ENCODE data around the gene C10orf62.

Gene C10orf62

GRCh38 chr10:97585439-97585811 is 4.1 kb upstream of the C10orf62 start:
- DNase-seq (ENCODE audit: low spot score): no peak

- no peak for DNase-seq (ENCODE audit: low spot score)
Observed at GRCh38 chr10:97587183-97587582, 2.3 kb upstream of the C10orf62 start.

DNA sequence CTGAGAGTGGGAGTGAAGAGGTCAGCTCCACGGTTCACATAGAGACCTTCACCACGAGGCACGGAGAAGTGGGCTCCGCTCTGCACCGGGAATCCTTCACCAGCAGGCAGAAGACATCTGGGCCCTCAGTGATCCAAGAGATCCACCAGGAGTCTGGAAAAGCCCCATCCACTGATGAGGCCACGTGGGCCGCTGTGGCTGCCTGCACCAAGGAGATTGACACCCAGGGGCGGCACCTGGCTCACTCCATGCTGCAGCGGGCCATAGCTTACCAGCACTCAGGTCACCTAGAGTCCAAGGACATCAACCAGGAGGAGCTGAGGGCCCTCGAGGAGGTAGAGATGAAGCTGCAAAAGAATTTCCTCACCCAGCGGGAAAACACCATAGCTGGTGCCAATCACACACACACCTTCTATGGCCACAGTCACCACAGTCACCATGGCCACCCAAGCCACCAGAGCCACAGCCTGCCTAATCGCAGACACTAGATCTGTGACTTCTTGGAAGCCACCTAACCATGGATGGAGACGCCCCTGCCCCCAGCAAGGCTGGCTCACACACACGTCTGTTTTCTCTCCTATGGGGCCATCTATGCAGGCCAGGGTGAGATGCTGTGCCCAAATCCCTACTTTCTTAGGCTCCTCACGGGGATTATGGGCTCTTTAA is 694 bp downstream of the C10orf62 start:
- no peak for DNase-seq (ENCODE audit: low spot score)

- no peak for DNase-seq (ENCODE audit: low spot score)
Observed at GRCh38 chr10:97590748-97591495, 1.4 kb downstream of the C10orf62 start.

- no peak for DNase-seq (ENCODE audit: low spot score)
Observed at GRCh38 chr10:97593421-97593820, 3.9 kb downstream of the C10orf62 start.

DNA sequence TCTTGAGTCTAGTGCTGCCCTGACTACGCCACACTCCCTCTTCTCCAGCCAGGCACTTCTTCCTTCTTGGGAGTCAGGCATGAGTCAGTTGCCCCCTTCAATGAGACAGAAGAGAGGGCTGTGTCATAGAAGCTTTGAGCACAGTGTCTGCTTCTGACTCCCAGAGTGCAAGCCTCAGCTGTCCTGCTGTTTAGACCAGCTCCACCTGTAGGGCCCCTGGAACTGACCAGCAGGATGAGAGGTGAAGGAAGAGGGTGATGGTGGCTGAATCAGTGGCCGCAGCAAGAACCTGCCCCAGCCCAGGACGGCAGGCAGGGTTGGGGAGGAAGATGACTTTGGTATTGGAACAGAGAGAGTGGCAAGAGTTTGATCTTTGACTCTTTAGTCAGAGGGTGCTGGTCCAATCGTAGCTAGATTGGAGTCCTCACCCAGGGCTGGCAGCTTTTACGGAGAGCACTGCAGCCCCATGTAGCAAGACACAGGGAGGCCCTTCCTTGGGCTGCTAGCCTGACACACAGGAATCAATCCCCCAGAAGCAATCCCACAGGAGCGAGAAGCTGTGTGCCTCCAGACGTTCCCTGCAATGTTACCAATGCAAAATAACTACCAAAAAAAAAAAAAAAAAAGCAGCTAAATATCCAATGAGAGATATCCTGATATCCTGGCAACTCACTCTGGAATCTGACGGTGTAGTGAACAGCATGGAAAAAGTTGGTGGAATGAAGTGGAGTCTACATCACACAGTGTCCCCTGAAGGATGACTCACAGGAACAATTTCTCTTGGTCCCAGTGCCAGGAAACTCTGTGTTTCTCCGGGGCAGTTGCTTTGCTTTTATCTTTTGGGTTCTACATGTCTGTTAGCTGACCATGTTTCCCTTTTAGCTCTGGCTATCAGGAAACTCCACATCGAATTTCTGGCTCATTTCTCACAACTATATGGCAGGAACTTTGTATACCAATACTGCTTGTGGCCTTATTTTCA is 6.9 kb downstream of the C10orf62 start:
- DNase-seq (ENCODE audit: low spot score): no peak

GRCh38 chr10:97597778-97598177 is 8.3 kb downstream of the C10orf62 start:
- no peak for DNase-seq (ENCODE audit: low spot score)

GRCh38 chr10:97598407-97599271 is 9.1 kb downstream of the C10orf62 start:
- no peak for DNase-seq (ENCODE audit: low spot score)

DNA sequence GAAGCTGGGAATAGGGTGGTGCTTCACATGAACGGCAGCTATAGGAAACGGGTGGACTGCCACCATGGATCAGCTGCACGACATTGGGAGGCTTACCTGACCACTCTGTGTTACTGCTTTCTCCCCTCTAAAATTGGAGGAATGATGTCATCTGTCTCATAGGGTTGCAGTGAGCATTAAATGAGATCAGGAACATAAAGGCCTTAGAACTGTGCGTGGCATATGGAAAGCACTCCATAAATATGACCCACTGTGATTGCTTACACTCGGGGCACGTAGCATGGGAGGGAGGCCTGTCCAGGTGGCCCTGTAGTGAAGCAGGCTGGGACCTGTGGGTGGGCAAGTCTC is 9.7 kb downstream of the C10orf62 start:
- no peak for DNase-seq (ENCODE audit: low spot score)

GRCh38 chr10:97600616-97601015 is 11.1 kb downstream of the C10orf62 start:
- DNase-seq (ENCODE audit: low spot score): no peak

- DNase-seq (ENCODE audit: low spot score): no peak
Observed at GRCh38 chr10:97601268-97602215, 12.0 kb downstream of the C10orf62 start.

- no peak for DNase-seq (ENCODE audit: low spot score)
Observed at GRCh38 chr10:97607095-97607636, 17.6 kb downstream of the C10orf62 start.

DNA sequence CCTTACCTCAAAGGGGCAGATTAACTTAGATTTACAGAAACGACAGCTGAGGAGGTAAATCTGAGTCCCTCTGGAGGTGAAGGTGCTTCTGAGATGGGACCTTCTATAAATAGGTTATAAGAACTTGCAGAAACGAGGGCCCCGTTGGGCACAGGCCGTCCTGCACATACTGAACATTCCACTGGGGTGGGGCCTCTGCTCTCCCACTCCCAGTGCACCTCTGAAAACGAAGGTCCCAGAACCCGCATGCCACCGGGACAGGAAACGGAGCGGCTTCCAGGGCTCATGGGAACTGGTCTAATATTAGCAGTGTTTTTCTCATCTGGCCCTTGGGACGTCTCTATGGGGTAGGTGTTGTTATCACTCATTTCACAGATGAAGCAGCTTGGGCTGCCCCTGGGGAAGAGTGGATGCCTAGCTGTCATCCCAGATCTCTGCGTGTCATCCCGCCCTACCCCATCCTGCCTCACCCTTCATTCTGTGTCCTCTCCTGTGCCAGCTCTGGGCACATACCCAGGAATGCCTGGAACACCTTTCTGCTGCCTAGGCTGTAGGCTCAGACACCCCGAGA is 19.6 kb downstream of the C10orf62 start:
- DNase-seq (ENCODE audit: low spot score): no peak

DNA sequence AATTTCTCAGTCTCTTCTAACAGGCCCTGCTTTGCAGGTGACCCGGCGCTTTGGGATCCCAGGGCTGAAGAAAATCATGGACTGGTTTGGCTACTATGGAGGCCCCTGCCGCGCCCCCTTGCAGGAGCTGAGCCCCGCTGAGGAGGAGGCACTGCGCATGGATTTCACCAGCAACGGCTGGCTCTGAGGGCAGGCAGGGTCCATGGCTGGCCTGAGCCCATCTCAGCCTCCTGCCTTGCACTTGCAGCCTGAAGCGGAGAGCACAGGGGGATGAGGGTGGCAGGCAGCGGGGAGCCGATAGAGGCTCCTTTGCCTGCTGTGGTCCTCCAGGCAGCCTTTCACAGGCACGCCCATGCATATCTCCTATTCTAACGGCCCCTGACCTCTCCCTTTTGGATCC is 22.0 kb downstream of the C10orf62 start:
- no peak for DNase-seq (ENCODE audit: low spot score)

- DNase-seq (ENCODE audit: low spot score): peak; percentile 67
Observed at GRCh38 chr10:97612386-97612785, 22.9 kb downstream of the C10orf62 start.

DNA sequence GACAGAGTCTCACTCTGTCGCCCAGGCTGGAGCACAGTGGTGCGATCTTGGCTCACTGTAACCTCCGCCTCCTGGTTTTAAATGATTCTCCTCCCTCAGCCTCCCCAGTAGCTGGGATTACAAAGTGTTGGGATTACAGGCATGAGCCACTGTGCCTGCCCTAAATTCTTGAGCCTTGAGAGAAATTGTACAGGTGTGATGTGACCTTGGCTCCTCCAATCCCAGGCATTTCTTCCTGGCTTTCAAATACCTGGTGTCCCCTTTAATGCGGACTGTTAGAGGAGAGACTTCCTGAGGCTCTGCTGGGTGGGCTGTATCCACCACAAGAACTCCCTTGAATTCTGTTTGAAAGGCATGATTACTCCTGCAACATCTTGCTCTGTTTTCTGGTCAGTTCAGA is 28.8 kb downstream of the C10orf62 start:
- no peak for DNase-seq (ENCODE audit: low spot score)

DNA sequence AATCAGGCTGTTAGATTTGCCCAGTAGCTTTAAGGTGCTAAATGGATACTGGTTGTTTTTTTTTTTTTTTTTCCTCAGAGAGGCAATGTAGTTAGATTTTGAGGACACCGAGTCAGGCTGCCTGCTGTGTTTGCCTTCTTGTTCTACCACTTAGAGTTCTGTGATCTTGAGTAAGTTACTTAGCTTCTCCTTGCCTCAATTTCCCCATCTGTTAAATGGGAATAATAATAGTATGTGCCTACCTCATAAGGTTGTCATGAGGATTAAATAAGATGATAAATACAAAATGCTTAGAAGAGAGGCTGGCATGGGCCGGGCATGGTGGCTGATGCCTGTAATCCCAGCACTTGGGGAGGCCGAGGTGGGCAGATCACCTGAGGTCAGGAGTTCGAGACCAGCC is 29.2 kb downstream of the C10orf62 start:
- no peak for DNase-seq (ENCODE audit: low spot score)

DNA sequence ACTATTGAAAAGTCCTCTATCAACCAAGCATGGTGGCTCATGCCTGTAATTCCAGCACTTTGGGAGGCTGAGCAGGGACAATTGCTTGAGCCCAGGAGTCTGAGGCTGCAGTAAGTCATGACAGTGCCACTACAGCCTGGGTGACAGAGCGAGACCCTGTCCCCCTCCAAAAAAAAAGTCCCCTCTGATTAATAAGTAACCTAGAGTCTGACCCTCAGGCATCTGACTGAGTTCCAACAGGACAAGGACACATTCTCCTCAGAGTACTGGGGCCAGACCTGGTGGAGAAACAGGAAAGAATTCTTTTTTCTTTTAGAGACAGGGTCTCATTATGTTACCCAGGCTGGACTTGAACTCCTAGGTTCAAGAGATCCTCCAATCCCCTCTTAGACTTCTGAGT is 33.8 kb downstream of the C10orf62 start:
- DNase-seq (ENCODE audit: low spot score): no peak

DNA sequence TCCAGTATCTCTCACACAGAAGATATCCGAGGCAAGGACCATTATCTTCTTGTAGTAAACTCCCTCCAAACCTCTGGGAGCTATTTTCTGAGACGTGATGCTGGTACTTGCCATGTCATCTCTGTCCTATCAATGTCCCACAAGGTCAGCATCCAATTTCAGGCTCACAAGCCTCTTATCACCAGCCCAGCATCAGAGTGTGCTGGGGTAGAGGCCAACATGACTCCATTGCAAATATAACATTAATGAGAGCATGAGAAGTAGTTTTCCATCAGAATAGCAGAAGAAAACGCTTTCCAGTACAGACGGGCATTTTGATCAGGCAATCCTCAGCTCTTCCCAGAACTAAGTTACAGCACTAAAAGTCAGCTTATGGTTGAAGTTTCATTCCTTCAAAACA is 38.2 kb downstream of the C10orf62 start:
- DNase-seq (ENCODE audit: low spot score): no peak

DNA sequence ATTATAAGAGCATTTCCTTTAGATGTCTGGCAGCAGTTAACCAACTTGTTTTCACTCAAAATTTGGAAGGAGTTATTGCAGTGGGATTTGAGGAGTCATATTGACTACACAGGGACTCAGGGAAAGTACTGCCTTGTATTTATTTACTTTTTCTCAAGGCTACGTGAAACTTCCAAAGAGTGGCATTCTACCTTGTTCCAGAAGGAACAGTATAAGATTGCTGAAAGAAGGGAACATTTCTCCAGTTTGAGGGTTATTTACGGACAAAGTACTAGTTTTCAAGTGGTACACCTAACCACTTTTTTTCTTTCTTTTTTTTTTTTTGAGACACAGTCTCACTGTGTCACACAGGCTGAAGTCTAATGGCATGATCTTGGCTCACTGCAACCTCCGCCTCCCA is 38.7 kb downstream of the C10orf62 start:
- DNase-seq (ENCODE audit: low spot score): no peak
